GM21723 (cell line): ENCODE results near the gene SLC12A7.
"Not testable (repeated sequence)": the region's sequence is repeated elsewhere in the genome, so short reads cannot be mapped to it uniquely, and the experiment has no call there.

Source experiments
- ATAC-seq: cut with Tn5 transposase; IDR thresholded peaks from one replicate; pipeline ENCODE4 v1.9.1; 2021; ENCODE audit warnings: mild to moderate bottlenecking, moderate library complexity; ENCODE audit not compliant: unreplicated experiment

Gene SLC12A7

GRCh38 chr5:1099926-1100663 lies 11.8 kb downstream of the SLC12A7 start:
- no peak for ATAC-seq

- ATAC-seq: no peak
These were observed 12.8 kb downstream of the SLC12A7 start for GRCh38 chr5:1098986-1099597.

- ATAC-seq: not testable (repeated sequence)
These were observed 13.9 kb downstream of the SLC12A7 start for GRCh38 chr5:1097988-1098385.

GRCh38 chr5:1097381-1097987 lies 14.4 kb downstream of the SLC12A7 start:
- no peak for ATAC-seq

- ATAC-seq: no peak
These were observed 15.0 kb downstream of the SLC12A7 start for GRCh38 chr5:1096838-1097237.

GRCh38 chr5:1095990-1096363 lies 15.9 kb downstream of the SLC12A7 start:
- ATAC-seq: no peak

- no peak for ATAC-seq
These were observed 16.4 kb downstream of the SLC12A7 start for GRCh38 chr5:1095302-1095989.

- no peak for ATAC-seq
These were observed 17.1 kb downstream of the SLC12A7 start for GRCh38 chr5:1094670-1095190.

GRCh38 chr5:1093361-1093760 lies 18.5 kb downstream of the SLC12A7 start:
- ATAC-seq: no peak

GRCh38 chr5:1092122-1092521 lies 19.7 kb downstream of the SLC12A7 start:
- ATAC-seq: no peak

- ATAC-seq: no peak
These were observed 20.2 kb downstream of the SLC12A7 start for GRCh38 chr5:1091632-1092031.

GRCh38 chr5:1090538-1090937 lies 21.3 kb downstream of the SLC12A7 start:
- ATAC-seq: no peak

GRCh38 chr5:1089621-1090040 lies 22.2 kb downstream of the SLC12A7 start:
- no peak for ATAC-seq

- no peak for ATAC-seq
These were observed 22.7 kb downstream of the SLC12A7 start for GRCh38 chr5:1089146-1089545.

- no peak for ATAC-seq
These were observed 23.1 kb downstream of the SLC12A7 start for GRCh38 chr5:1088726-1089125.

GRCh38 chr5:1088031-1088430 lies 23.8 kb downstream of the SLC12A7 start:
- no peak for ATAC-seq

- no peak for ATAC-seq
These were observed 24.4 kb downstream of the SLC12A7 start for GRCh38 chr5:1087428-1087827.

GRCh38 chr5:1086871-1087270 lies 25.0 kb downstream of the SLC12A7 start:
- no peak for ATAC-seq

GRCh38 chr5:1086137-1086536 lies 25.7 kb downstream of the SLC12A7 start:
- ATAC-seq: no peak

- no peak for ATAC-seq
These were observed 26.5 kb downstream of the SLC12A7 start for GRCh38 chr5:1085391-1085790.

GRCh38 chr5:1083823-1084605 lies 27.8 kb downstream of the SLC12A7 start:
- no peak for ATAC-seq
